ENCODE data around the gene GGT6.
"Not testable (repeated sequence)": the region's sequence is repeated elsewhere in the genome, so short reads cannot be mapped to it uniquely, and the experiment has no call there.

Gene GGT6

GRCh38 chr17:4593021-4593421 lies 32.6 kb upstream of the GGT6 start:
- no peak for DNase-seq (ENCODE audit: low read depth, low spot score)
- H3K4me3 ChIP-seq (ENCODE audit: low read length) = no peak overlapping the region

DNA sequence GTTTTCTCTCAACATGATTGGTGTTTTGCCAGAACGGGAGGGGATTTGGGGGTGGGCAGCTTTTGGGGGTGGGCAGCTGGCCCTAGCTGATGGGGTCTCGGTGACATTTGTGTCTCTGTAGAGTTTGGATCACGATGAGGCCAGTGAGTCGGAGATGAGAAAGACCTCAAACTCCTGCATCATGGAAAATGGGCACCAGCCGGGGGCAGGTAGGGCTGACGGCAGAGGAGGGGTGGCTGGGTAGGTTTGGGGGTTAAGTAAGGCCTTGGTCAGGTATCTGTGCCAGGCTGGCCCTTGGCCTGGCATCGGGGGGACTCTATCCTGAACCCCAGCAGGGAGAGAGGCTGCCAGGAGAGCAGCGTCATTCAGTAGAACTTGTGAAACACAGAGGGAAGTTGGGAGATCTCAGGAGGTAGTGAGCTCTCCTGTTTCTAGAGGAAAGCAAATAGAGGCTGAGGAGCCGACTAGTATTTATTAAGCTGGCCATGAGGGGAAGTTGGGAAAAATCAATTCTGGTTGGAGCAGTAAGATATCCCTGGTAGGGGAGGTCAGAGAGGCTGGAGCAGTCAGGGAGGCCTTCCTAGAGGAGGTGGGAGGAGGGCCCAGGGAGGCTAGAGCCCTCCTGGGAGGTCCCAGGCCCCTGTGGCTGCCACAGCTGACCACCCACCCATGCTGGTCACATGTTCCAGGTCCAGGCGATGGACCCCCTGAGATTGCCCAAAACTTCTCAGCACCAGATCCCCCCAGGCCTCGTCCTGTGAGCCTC lies 32.0 kb upstream of the GGT6 start:
- no peak overlapping the region for H3K4me3 ChIP-seq (ENCODE audit: low read length)
- no peak for DNase-seq (ENCODE audit: low read depth, low spot score)

- no peak overlapping the region for H3K4me3 ChIP-seq (ENCODE audit: low read length)
- DNase-seq (ENCODE audit: low read depth, low spot score) = no peak
Observed at GRCh38 chr17:4591529-4591928, 31.2 kb upstream of the GGT6 start.

DNA sequence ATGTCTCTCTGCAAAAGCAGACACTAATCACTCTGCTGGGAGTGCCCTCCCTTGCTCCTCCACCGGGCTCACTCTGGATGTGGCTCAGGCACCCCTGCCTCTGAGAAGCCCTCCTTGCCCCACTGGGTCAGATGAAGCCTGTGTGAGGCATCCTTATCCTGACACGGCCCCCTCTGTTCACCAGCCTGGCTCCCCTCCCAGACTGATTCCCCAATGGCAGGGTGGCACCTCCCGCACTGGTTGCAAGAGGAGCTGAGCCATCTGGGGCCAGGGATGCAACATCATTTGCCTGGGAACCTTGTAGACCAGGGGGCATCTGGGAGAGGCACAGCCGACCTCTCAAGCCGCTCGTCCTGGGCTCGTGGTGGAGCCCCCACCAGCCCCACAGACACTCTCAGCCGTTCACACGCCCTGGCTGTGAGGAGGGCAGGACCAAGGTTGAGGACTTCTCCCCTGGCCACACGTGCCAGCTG lies 30.6 kb upstream of the GGT6 start:
- H3K4me3 ChIP-seq (ENCODE audit: low read length) = no peak overlapping the region
- DNase-seq (ENCODE audit: low read depth, low spot score) = no peak

DNA sequence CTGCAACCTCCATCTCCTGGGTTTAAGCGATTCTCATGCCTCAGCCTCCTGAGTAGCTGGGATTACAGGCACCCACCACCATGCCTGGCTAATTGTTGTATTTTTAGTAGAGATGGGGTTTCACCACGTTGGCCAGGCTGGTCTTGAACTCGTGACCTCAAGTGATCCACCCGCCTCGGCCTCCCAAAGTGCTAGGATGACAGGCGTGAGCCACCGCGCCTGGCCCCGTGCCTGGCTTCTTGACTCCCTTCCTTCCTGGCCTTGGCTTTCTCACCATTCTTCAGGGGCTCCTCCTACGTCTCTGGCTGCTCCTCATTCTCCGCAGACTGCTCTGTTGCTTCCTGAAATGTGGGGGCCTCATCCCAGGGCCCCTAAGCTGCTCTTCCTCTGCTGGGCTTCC lies 29.7 kb upstream of the GGT6 start:
- not testable (repeated sequence) for H3K4me3 ChIP-seq (ENCODE audit: low read length); DNase-seq (ENCODE audit: low read depth, low spot score)

DNA sequence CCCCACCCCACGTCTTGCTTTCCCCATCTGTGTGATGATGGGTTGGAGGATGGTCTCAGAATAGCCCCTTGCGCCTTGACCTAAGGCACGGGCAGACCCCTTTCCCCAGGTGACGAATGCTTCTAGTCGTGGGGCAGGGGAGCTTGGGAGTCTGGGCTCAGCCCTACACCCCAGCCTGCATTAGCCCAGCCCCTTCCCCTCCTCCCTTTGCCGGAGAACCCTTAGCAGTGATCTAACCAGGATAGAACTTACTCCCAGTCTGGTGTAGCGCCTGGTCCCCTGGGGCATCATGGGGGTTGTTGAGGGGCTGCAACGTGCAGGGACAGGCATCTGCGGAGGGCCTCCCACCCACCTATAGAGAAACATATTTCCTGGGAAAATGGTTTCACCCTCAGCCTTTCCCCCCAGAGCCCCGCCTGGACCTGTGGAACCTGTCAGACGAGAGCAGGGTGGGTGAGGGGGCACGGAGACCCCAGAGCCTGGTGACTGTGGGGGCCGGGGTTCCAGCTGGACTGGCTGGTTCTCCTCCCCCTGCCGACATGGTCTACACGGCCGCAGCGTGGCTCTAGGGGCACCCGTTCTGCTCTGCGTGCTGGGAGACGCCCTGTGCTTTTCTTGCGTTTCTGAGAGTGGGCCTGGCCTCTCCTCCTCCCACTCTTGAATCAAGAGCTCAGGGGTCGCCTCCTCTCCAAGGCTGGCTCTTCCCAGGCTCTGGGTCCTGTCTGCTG lies 28.7 kb upstream of the GGT6 start:
- DNase-seq (ENCODE audit: low read depth, low spot score) = no peak
- H3K4me3 ChIP-seq (ENCODE audit: low read length) = no peak overlapping the region

DNA sequence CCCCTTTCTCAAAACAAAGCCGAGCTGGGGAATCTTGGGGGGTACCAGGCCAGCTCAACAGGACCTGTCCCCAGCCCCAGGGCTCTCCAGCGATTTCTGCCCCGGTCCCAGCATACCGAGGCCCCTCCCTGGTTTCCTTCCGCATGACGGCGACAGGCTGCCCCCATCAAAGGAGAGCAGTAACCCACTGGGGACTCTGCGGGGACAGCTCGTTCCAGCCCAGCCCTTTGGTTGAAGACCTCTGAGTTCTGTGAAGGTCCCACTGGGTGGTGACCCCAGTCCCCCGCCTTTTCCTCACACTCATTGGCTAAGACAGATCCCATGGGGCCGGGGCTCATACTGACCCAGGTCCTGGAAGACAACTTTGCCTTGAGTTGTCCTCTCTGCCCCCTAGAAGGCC lies 28.0 kb upstream of the GGT6 start:
- no peak for DNase-seq (ENCODE audit: low read depth, low spot score)
- no peak overlapping the region for H3K4me3 ChIP-seq (ENCODE audit: low read length)

DNA sequence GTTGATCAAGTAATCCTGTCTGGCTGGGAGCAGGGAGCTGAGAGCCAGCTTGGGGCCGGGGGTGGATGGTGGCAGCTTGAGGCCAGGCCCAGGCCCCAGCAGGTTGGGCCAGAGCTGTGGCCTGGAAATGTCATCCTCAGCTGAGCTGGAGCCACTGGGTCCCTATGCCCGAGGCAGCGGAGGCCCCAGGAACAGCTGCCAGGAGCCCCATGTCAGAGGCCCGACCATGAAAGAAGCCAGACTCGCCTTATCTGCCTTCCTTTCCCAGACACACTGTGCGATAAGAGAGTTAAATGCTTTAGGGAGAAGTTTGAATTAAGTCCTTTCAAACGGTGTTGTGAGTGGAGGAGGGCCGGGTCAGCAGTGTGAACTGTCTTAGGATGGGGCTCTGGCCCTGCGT lies 27.4 kb upstream of the GGT6 start:
- DNase-seq (ENCODE audit: low read depth, low spot score) = no peak
- H3K4me3 ChIP-seq (ENCODE audit: low read length) = no peak overlapping the region

GRCh38 chr17:4587195-4587594 lies 26.8 kb upstream of the GGT6 start:
- H3K4me3 ChIP-seq (ENCODE audit: low read length) = no peak overlapping the region
- DNase-seq (ENCODE audit: low read depth, low spot score) = no peak

DNA sequence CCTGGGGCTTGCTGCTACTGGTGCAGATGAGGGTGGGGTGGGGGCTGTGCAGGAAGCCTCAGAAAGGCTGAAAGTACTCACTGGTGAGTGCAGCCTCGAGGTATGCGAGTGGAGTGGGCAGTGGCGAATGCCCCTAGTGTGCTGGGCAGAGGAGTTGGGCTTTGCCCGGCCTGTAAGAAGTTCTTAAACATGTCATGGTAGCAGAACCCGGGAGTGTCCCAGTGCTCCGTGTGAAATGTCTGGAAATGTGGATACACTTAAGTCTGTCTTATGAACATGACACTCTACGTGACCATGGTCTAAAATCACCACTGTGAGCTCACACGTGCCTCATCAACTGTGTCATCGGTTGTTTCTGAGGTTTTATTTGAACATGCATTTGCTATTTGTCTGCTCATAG lies 25.7 kb upstream of the GGT6 start:
- DNase-seq (ENCODE audit: low read depth, low spot score) = no peak
- no peak overlapping the region for H3K4me3 ChIP-seq (ENCODE audit: low read length)

- DNase-seq (ENCODE audit: low read depth, low spot score) = no peak
- no peak overlapping the region for H3K4me3 ChIP-seq (ENCODE audit: low read length)
Observed at GRCh38 chr17:4585638-4585994, 25.2 kb upstream of the GGT6 start.

GRCh38 chr17:4584917-4585637 lies 24.7 kb upstream of the GGT6 start:
- no peak for DNase-seq (ENCODE audit: low read depth, low spot score)
- no peak overlapping the region for H3K4me3 ChIP-seq (ENCODE audit: low read length)

GRCh38 chr17:4584101-4584916 lies 23.9 kb upstream of the GGT6 start, which contains the start of gene SMTNL2:
Gene SMTNL2, plus strand, starts transcription at chr17:4584529. Its CDS starts 77 bp downstream, at chr17:4584606.
- no peak for DNase-seq (ENCODE audit: low read depth, low spot score)
- H3K4me3 ChIP-seq (ENCODE audit: low read length) = peak within 1 kb of the TSS; percentile 31

DNA sequence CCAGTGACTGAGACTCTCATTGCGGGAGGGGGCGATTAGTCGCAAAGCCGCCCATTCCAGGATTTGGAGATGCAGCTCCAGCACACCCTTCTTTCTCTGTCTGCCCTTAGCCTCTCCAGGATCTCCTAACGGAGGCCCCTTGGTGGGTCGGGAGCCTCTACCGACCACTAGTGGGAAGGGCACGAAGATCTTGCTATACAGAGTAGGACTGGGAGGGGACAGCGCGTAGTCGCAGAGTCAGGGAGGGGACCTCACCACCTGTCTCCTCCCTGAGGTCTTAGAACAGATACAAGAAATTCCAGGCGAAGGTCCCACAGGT lies 23.4 kb upstream of the GGT6 start:
- H3K4me3 ChIP-seq (ENCODE audit: low read length) = peak overlapping the region; percentile 31
- peak; percentile 16 for DNase-seq (ENCODE audit: low read depth, low spot score)

DNA sequence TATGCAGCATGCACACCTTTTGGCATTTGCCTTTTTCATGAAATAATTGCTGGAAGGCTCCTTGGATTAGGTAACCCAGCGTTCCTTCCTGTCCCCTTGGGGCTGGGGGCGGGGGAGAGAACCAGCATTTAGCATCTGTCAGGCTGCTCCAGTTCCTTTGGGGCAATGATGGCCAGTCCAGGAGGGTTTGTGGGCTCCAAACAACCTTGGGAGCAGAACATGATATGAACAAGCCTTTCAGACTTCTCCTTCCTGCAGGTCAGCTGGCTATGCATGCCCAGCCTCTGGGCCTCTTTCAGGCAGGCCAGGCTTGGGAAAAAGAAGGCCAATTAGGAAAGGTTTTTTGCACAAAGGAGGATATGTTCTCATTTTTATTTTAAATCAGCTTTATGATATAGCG lies 22.8 kb upstream of the GGT6 start:
- no peak overlapping the region for H3K4me3 ChIP-seq (ENCODE audit: low read length)
- no peak for DNase-seq (ENCODE audit: low read depth, low spot score)

DNA sequence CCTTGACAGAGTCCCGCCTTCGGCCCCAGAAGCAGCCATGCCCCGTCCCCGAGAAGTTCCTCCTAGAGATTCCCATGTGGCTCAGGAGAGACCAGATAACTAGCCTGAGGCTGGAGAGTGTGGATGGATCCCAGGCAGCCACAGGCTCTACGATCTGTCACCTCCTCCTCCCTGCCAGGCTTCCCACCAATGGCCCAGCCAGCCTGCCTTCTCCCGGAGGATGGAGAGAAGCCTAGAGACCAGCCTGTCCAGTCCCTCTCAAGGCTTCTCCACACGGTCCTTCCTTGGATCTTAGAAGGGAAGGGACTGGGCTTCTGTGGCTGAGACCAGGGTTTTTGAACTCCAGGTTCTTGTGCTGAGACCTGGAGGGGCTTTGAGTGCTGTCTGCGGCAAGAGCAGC lies 22.3 kb upstream of the GGT6 start:
- no peak overlapping the region for H3K4me3 ChIP-seq (ENCODE audit: low read length)

GRCh38 chr17:4582101-4582501 lies 21.7 kb upstream of the GGT6 start:
- DNase-seq (ENCODE audit: low read depth, low spot score) = no peak

More for the DNA sequence above, 22.3 kb upstream of the GGT6 start:
- no peak for DNase-seq (ENCODE audit: low read depth, low spot score)

GRCh38 chr17:4580291-4580690 lies 19.9 kb upstream of the GGT6 start:
- no peak for DNase-seq (ENCODE audit: low read depth, low spot score)
- H3K4me3 ChIP-seq (ENCODE audit: low read length) = no peak overlapping the region

More at GRCh38 chr17:4582101-4582501, 21.7 kb upstream of the GGT6 start:
- H3K4me3 ChIP-seq (ENCODE audit: low read length) = no peak overlapping the region

- H3K4me3 ChIP-seq (ENCODE audit: low read length) = no peak overlapping the region
Observed at GRCh38 chr17:4579678-4580077, 19.3 kb upstream of the GGT6 start.

More at GRCh38 chr17:4579678-4580077, 19.3 kb upstream of the GGT6 start:
- DNase-seq (ENCODE audit: low read depth, low spot score) = no peak

Measured in Jurkat, Clone E6-1 (cell line).